Ishikawa (cell line): ENCODE measurements around the gene TBL1X.

Source experiments
- CEBPB ChIP-seq: IDR thresholded peaks from 2 replicates; pipeline ENCODE4 v1.6.1; 2012
- EP300 ChIP-seq: IDR thresholded peaks from 2 replicates; pipeline ENCODE4 v1.6.1; 2012; ENCODE audit warnings: borderline replicate concordance
- REST ChIP-seq: IDR thresholded peaks from 2 replicates; pipeline ENCODE4 v1.6.1; 2012; ENCODE audit warnings: low read depth, mild to moderate bottlenecking
- TAF1 ChIP-seq: IDR thresholded peaks from 2 replicates; pipeline ENCODE4 v1.6.1; 2012; ENCODE audit warnings: low read depth, mild to moderate bottlenecking
- YY1 ChIP-seq: IDR thresholded peaks from 2 replicates; pipeline ENCODE4 v1.6.1; 2012; ENCODE audit warnings: low read depth
- ZBTB7A ChIP-seq: IDR thresholded peaks from 2 replicates; pipeline ENCODE4 v1.6.1; 2012; ENCODE audit warnings: low read depth

- TF ChIP-seq REST (no peak), TAF1 (no peak), ZBTB7A (no peak), YY1 (no peak), EP300 (no peak), CEBPB (no peak)
These were observed 169.7 kb downstream of the TBL1X start for GRCh38 chrX:9634551-9634950.
